ENCODE measurements around the gene IER3. TPM values are rescaled to one million over a fixed set of nuclear protein-coding genes. Genes with fewer than 3 reads are reported as not detected.

The IER3 gene
- total RNA-seq, 1 donor from 2014 or later: 354 TPM

DNA sequence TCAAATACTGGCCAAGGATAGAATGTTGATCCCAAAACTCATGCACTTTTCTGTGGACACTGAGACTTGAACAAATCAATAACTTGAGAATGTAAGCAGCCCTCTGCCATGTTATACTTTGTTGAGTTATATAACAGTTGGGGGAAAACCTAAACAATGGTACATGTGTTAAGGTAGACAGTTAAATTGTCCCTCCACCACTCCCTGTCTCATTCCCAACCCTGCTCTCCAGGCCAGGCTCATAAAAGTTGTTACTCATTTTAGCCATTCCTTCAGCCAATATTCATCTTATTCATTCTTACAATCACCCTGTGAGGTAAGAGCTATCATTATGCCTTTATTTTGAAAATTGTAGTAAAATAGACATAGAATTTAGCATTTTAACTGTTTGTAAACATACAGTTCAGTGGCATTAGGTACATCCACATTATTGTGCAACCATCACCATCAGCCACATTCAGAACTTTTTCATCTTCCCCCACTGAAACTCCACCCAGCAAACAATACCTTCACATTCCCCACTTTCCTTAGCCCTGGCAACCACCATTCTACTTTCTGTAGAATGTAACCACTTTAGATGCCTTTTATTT, 38.2 kb upstream of the IER3 start:
- TF ChIP-seq, protein P1, sequence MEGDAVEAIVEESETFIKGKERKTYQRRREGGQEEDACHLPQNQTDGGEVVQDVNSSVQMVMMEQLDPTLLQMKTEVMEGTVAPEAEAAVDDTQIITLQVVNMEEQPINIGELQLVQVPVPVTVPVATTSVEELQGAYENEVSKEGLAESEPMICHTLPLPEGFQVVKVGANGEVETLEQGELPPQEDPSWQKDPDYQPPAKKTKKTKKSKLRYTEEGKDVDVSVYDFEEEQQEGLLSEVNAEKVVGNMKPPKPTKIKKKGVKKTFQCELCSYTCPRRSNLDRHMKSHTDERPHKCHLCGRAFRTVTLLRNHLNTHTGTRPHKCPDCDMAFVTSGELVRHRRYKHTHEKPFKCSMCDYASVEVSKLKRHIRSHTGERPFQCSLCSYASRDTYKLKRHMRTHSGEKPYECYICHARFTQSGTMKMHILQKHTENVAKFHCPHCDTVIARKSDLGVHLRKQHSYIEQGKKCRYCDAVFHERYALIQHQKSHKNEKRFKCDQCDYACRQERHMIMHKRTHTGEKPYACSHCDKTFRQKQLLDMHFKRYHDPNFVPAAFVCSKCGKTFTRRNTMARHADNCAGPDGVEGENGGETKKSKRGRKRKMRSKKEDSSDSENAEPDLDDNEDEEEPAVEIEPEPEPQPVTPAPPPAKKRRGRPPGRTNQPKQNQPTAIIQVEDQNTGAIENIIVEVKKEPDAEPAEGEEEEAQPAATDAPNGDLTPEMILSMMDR (conservative IDR thresholded peaks at IDR 0.05; ENCODE audit: low read depth, low read length): no peak
- DNase-seq (ENCODE audit: low read depth): no peak
- peak overlapping the region; percentile 4 for H3K4me3 ChIP-seq (ENCODE audit: low read depth, low read length)

GRCh38 chr6:30781743-30782424, 37.5 kb upstream of the IER3 start:
- DNase-seq (ENCODE audit: low read depth): peak; percentile 97
- peak overlapping the region; percentile 20 for H3K4me3 ChIP-seq (ENCODE audit: low read depth, low read length)
- TF ChIP-seq, protein P1 (conservative IDR thresholded peaks at IDR 0.05; ENCODE audit: low read depth, low read length): no peak

DNA sequence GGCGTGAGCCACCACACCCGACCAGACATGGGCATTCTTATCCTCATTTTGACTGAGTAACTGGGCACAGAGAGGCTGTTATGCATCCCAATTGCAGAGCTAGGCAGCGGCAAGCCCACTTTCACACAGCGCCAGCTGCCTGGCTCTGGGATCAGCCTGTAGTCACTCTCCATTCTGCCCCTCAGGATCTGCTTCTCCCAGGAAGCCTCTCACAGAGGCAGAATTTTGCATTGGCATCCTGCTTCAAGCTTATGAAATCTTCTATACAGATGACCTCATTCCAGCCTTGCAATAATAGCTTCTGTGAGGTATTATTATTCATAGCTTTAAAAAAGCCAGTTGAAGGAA, 37.0 kb upstream of the IER3 start:
- DNase-seq (ENCODE audit: low read depth): no peak
- TF ChIP-seq, protein P1 (conservative IDR thresholded peaks at IDR 0.05; ENCODE audit: low read depth, low read length): no peak
- H3K4me3 ChIP-seq (ENCODE audit: low read depth, low read length): peak overlapping the region; percentile 20

- TF ChIP-seq, protein P1 (conservative IDR thresholded peaks at IDR 0.05; ENCODE audit: low read depth, low read length): no peak
- H3K4me3 ChIP-seq (ENCODE audit: low read depth, low read length): no peak overlapping the region
- DNase-seq (ENCODE audit: low read depth): no peak
These were observed 36.2 kb upstream of the IER3 start for GRCh38 chr6:30780642-30780920.

GRCh38 chr6:30779850-30780641, 35.7 kb upstream of the IER3 start:
- H3K4me3 ChIP-seq (ENCODE audit: low read depth, low read length): no peak overlapping the region
- TF ChIP-seq, protein P1 (conservative IDR thresholded peaks at IDR 0.05; ENCODE audit: low read depth, low read length): no peak
- no peak for DNase-seq (ENCODE audit: low read depth)

GRCh38 chr6:30778001-30778635, 33.8 kb upstream of the IER3 start:
- TF ChIP-seq, protein P1 (conservative IDR thresholded peaks at IDR 0.05; ENCODE audit: low read depth, low read length): no peak
- H3K4me3 ChIP-seq (ENCODE audit: low read depth, low read length): no peak overlapping the region
- no peak for DNase-seq (ENCODE audit: low read depth)

All from epithelial cell of proximal tubule (primary cell).